BLaER1 treated with 17β-estradiol and CSF1 and Interleukin-3, amounts not matched to agents 10 nM and 100 nM (cell line): ENCODE data around the gene NT5M.

Source experiments
- H3K27ac ChIP-seq, 11 experiments: shearing (Covaris generic); formaldehyde crosslinking; 2 replicates each; pipeline ENCODE4 v1.8.1; 2022
- H3K27me3 ChIP-seq, 11 experiments: shearing (Covaris generic); formaldehyde crosslinking; 2 replicates each; pipeline ENCODE4 v1.8.1; 2022
- H3K36me3 ChIP-seq, 11 experiments: shearing (Covaris generic); formaldehyde crosslinking; 2 replicates each; pipeline ENCODE4 v1.8.1; 2022
- H3K4me1 ChIP-seq, 10 experiments: shearing (Covaris generic); formaldehyde crosslinking; 2 replicates each; pipeline ENCODE4 v1.8.1; 2022
- H3K4me2 ChIP-seq, 11 experiments: shearing (Covaris generic); formaldehyde crosslinking; 2 replicates each; pipeline ENCODE4 v1.8.1; 2022
- H3K4me3 ChIP-seq, 10 experiments: shearing (Covaris generic); formaldehyde crosslinking; 2 replicates each; pipeline ENCODE4 v1.8.1; 2022
- H3K9ac ChIP-seq, 11 experiments: shearing (Covaris generic); formaldehyde crosslinking; 2 replicates each; pipeline ENCODE4 v1.8.1; 2022
- H3K9me3 ChIP-seq, 11 experiments: shearing (Covaris generic); formaldehyde crosslinking; replicated peaks in 1 of 11; 2 replicates each; pipeline ENCODE4 v1.8.1; 2022
- H4K20me1 ChIP-seq, 11 experiments: shearing (Covaris generic); formaldehyde crosslinking; 2 replicates each; pipeline ENCODE4 v1.8.1; 2022
- Cebpa-rat ChIP-seq, 11 experiments: shearing (Covaris generic); IDR thresholded peaks; 2 replicates each; pipeline ENCODE4 v1.8.1; 2022

The NT5M gene

GRCh38 chr17:17325816-17326215 is 22.6 kb downstream of the NT5M start:
- H3K27me3 ChIP-seq: no peaks in the 10 kb centered on the region
- peak overlapping the region in 2 of 11 experiments; percentile 11 to 27; a peak in 1 of 22 replicates for H3K9ac ChIP-seq
- H3K4me1 ChIP-seq: peaks cover 0 to 14% (median 10%) of the 10 kb centered on the region in 10 experiments; a peak in 14 of 20 replicates
- no peaks in the 10 kb centered on the region for H4K20me1 ChIP-seq
- no peaks in the 10 kb centered on the region for H3K36me3 ChIP-seq
- no peaks in the 10 kb centered on the region for H3K9me3 ChIP-seq
- H3K27ac ChIP-seq: no peak overlapping the region; a peak in 2 of 22 replicates
- no peak overlapping the region for H3K4me3 ChIP-seq
- H3K4me2 ChIP-seq: peak overlapping the region in 8 of 11 experiments; percentile 6 to 68 (median 46); a peak in 9 of 22 replicates
- no peak for TF ChIP-seq Cebpa-rat (IDR thresholded peaks at IDR 0.05)

GRCh38 chr17:17326275-17326875 is 23.2 kb downstream of the NT5M start:
- no peak overlapping the region for H3K9ac ChIP-seq
- no peaks in the 10 kb centered on the region for H4K20me1 ChIP-seq
- no peaks in the 10 kb centered on the region for H3K36me3 ChIP-seq
- no peak overlapping the region for H3K27ac ChIP-seq
- H3K9me3 ChIP-seq: no peaks in the 10 kb centered on the region
- no peak overlapping the region for H3K4me2 ChIP-seq
- H3K4me1 ChIP-seq: peaks cover 0 to 14% (median 10%) of the 10 kb centered on the region in 10 experiments; a peak in 14 of 20 replicates
- H3K27me3 ChIP-seq: no peaks in the 10 kb centered on the region
- TF ChIP-seq Cebpa-rat (IDR thresholded peaks at IDR 0.05): no peak
- H3K4me3 ChIP-seq: no peak overlapping the region

GRCh38 chr17:17328251-17328650 is 25.1 kb downstream of the NT5M start:
- Histone ChIP-seq H3K36me3 (no peaks in the 10 kb centered on the region), H3K4me2 (no peak overlapping the region), H3K4me3 (no peak overlapping the region), H3K4me1 (peaks cover 0 to 27% (median 21%) of the 10 kb centered on the region in 10 experiments; a peak in 14 of 20 replicates), H3K9ac (no peak overlapping the region), H3K9me3 (no peaks in the 10 kb centered on the region), H3K27me3 (no peaks in the 10 kb centered on the region), H4K20me1 (no peaks in the 10 kb centered on the region), H3K27ac (no peak overlapping the region)
- TF ChIP-seq Cebpa-rat (IDR thresholded peaks at IDR 0.05): no peak

- Histone ChIP-seq H3K4me2 (no peak overlapping the region), H3K27me3 (no peaks in the 10 kb centered on the region), H3K9me3 (no peaks in the 10 kb centered on the region), H3K4me3 (no peak overlapping the region), H3K4me1 (peaks cover 2 to 23% (median 21%) of the 10 kb centered on the region in 10 experiments; a peak in 18 of 20 replicates), H3K36me3 (no peaks in the 10 kb centered on the region), H4K20me1 (no peaks in the 10 kb centered on the region), H3K9ac (no peak overlapping the region), H3K27ac (no peak overlapping the region)
- TF ChIP-seq Cebpa-rat (IDR thresholded peaks at IDR 0.05): no peak
Measured at GRCh38 chr17:17341452-17341851, 38.3 kb downstream of the NT5M start.

GRCh38 chr17:17342242-17342945 is 39.2 kb downstream of the NT5M start:
- Histone ChIP-seq H4K20me1 (no peaks in the 10 kb centered on the region), H3K27me3 (no peaks in the 10 kb centered on the region), H3K36me3 (no peaks in the 10 kb centered on the region), H3K4me1 (peaks cover 5 to 27% (median 21%) of the 10 kb centered on the region in 10 experiments; a peak in 18 of 20 replicates), H3K4me3 (no peak overlapping the region), H3K4me2 (no peak overlapping the region), H3K9me3 (no peaks in the 10 kb centered on the region), H3K27ac (no peak overlapping the region), H3K9ac (no peak overlapping the region)
- TF ChIP-seq Cebpa-rat (IDR thresholded peaks at IDR 0.05): no peak

GRCh38 chr17:17343160-17343735 is 40.1 kb downstream of the NT5M start:
- H3K4me1 ChIP-seq: peaks cover 5 to 27% (median 21%) of the 10 kb centered on the region in 10 experiments; a peak in 18 of 20 replicates
- no peak for TF ChIP-seq Cebpa-rat (IDR thresholded peaks at IDR 0.05)
- H4K20me1 ChIP-seq: no peaks in the 10 kb centered on the region
- no peaks in the 10 kb centered on the region for H3K27me3 ChIP-seq
- no peak overlapping the region for H3K27ac ChIP-seq
- no peak overlapping the region for H3K9ac ChIP-seq
- no peak overlapping the region for H3K4me3 ChIP-seq
- peak overlapping the region in 2 of 11 experiments; percentile 25 to 55; a peak in 2 of 22 replicates for H3K4me2 ChIP-seq
- no peaks in the 10 kb centered on the region for H3K36me3 ChIP-seq
- H3K9me3 ChIP-seq: no peaks in the 10 kb centered on the region

- Histone ChIP-seq H3K9ac (no peak overlapping the region), H3K4me2 (peak overlapping the region in 7 of 11 experiments; percentile 14 to 57 (median 46); a peak in 13 of 22 replicates), H3K4me1 (peaks cover 5 to 27% (median 21%) of the 10 kb centered on the region in 10 experiments; a peak in 18 of 20 replicates), H3K27me3 (no peaks in the 10 kb centered on the region), H3K27ac (no peak overlapping the region), H3K36me3 (no peaks in the 10 kb centered on the region), H3K9me3 (no peaks in the 10 kb centered on the region), H3K4me3 (no peak overlapping the region), H4K20me1 (no peaks in the 10 kb centered on the region)
- no peak for TF ChIP-seq Cebpa-rat (IDR thresholded peaks at IDR 0.05)
Measured at GRCh38 chr17:17343896-17344506, 40.8 kb downstream of the NT5M start.

GRCh38 chr17:17344507-17345293 is 41.5 kb downstream of the NT5M start:
- H3K4me1 ChIP-seq: peaks cover 5 to 27% (median 21%) of the 10 kb centered on the region in 10 experiments; a peak in 18 of 20 replicates
- TF ChIP-seq Cebpa-rat (IDR thresholded peaks at IDR 0.05): no peak
- H3K4me3 ChIP-seq: no peak overlapping the region
- no peaks in the 10 kb centered on the region for H3K9me3 ChIP-seq
- H3K36me3 ChIP-seq: no peaks in the 10 kb centered on the region
- no peak overlapping the region for H3K9ac ChIP-seq
- H3K27me3 ChIP-seq: no peaks in the 10 kb centered on the region
- H4K20me1 ChIP-seq: no peaks in the 10 kb centered on the region
- H3K27ac ChIP-seq: no peak overlapping the region
- peak overlapping the region in 9 of 11 experiments; percentile 13 to 57 (median 25); a peak in 13 of 22 replicates for H3K4me2 ChIP-seq
